HAP-1 (cell line): Measurements from ENCODE around the gene KIT.

Source experiments
- DNase-seq, 2 experiments: peaks; one replicate each; pipeline ENCODE4 v3.0.0-alpha.2; 2016 to 2020; ENCODE audit warnings: low spot score in 2 of 2
- H3K27me3 ChIP-seq: fragments of 250-450 bp; sonication (Bioruptor Pico); 2 replicates; pipeline ENCODE4 v1.5.1; 2020; ENCODE audit warnings: low read depth, mild to moderate bottlenecking, moderate library complexity
- H3K36me3 ChIP-seq: fragments of 250-450 bp; sonication (Bioruptor Pico); replicated peaks from 2 replicates; pipeline ENCODE4 v1.5.1; 2020; ENCODE audit warnings: mild to moderate bottlenecking
- H3K4me1 ChIP-seq: fragments of 250-450 bp; sonication (Bioruptor Pico); 2 replicates; pipeline ENCODE4 v1.5.1; 2020; ENCODE audit warnings: mild to moderate bottlenecking
- H3K4me3 ChIP-seq: fragments of 250-450 bp; sonication (Bioruptor Pico); 2 replicates; pipeline ENCODE4 v1.5.1; 2020; ENCODE audit warnings: mild to moderate bottlenecking, moderate library complexity
- H3K9me3 ChIP-seq: fragments of 250-450 bp; sonication (Bioruptor Pico); 2 replicates; pipeline ENCODE4 v1.5.1; 2020; ENCODE audit warnings: mild to moderate bottlenecking, moderate library complexity
- in situ Hi-C: fragments of 300-500 bp; cut with MboI; formaldehyde crosslinking; loops from 3 replicates; pipeline ENCODE4 v1.14.3; 2020; ENCODE audit warnings: low sequenced_read_pairs, inconsistent platforms, mixed read lengths

The KIT gene

DNA sequence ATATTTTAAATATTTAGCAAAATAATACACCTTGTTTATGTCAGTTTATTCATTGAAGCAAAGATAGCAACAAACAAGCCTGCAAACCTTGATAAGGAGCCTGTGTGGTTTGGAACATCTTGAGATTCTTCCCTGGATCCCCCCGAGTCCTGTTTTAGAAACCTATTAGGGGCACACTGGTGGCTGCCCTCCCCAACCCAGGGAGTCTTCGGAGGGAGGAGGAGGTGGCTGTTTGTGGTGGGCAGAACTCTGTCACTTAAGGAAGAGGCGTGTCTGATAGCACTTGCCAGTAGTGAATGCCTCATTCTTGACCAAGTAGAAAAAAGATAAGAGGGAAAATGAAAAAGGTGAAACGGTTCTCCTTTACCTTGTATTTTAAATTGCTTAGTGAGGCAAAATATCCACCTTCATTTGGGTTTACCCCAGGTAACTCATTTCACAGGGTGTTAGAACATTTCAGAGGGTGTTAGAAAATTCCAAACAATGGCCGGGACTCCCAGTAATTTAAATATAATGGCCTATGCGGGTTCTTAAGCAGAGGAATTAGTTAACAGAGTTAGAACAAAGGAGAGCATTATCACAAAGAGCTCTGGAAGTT lies 10.4 kb downstream of the KIT start:
- DNase-seq: no peak
- in situ Hi-C loops: no loop called here

GRCh38 chr4:54669831-54670230 lies 12.1 kb downstream of the KIT start:
- DNase-seq: no peak
- Histone ChIP-seq H3K4me1 (peaks cover 6% of the 10 kb centered on the region), H3K4me3 (no peak overlapping the region), H3K27me3 (no peaks in the 10 kb centered on the region), H3K9me3 (no peaks in the 10 kb centered on the region), H3K36me3 (no peaks in the 10 kb centered on the region)
- in situ Hi-C loops: no loop called here

More for the DNA sequence above, 10.4 kb downstream of the KIT start:
- H3K9me3 ChIP-seq: no peaks in the 10 kb centered on the region
- H3K27me3 ChIP-seq: no peaks in the 10 kb centered on the region
- no peak overlapping the region for H3K4me3 ChIP-seq
- no peaks in the 10 kb centered on the region for H3K36me3 ChIP-seq
- peaks cover 6% of the 10 kb centered on the region for H3K4me1 ChIP-seq

GRCh38 chr4:54675721-54676461 lies 18.1 kb downstream of the KIT start:
- H3K36me3 ChIP-seq: no peaks in the 10 kb centered on the region
- in situ Hi-C loops: no loop called here
- no peaks in the 10 kb centered on the region for H3K27me3 ChIP-seq
- no peak overlapping the region for H3K4me3 ChIP-seq
- H3K4me1 ChIP-seq: peaks cover 7% of the 10 kb centered on the region
- H3K9me3 ChIP-seq: no peaks in the 10 kb centered on the region
- no peak for DNase-seq

DNA sequence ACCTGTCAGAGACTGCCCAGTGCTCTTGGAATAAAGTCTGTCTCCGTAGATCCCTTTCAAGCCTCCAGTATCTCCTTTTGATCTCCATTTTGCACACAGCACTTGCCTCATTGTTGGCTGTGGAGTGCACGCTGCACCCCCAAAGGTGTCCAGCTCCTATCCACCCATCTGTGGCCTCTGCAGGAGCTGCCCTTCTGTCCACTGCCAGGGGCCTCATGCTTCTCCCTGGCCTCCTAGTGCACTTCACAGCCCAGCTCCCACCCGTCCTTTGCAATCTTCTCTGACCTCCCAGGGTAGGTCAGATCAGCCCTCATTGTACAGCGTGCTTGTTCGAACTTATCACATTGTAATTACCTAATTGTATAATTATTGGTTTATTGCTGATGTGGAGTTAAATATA lies 18.9 kb downstream of the KIT start:
- no peak for DNase-seq
- Histone ChIP-seq H3K27me3 (no peaks in the 10 kb centered on the region), H3K4me1 (peaks cover 7% of the 10 kb centered on the region), H3K4me3 (no peak overlapping the region), H3K9me3 (no peaks in the 10 kb centered on the region), H3K36me3 (no peaks in the 10 kb centered on the region)
- in situ Hi-C loops: no loop called here

GRCh38 chr4:54677416-54677815 lies 19.7 kb downstream of the KIT start:
- DNase-seq: no peak
- Histone ChIP-seq H3K4me3 (no peak overlapping the region), H3K9me3 (no peaks in the 10 kb centered on the region), H3K27me3 (no peaks in the 10 kb centered on the region), H3K36me3 (no peaks in the 10 kb centered on the region), H3K4me1 (peaks cover 7% of the 10 kb centered on the region)
- in situ Hi-C loops: no loop called here

- no peak overlapping the region for H3K4me3 ChIP-seq
- peaks cover 7% of the 10 kb centered on the region for H3K4me1 ChIP-seq
- H3K9me3 ChIP-seq: no peaks in the 10 kb centered on the region
- no peaks in the 10 kb centered on the region for H3K27me3 ChIP-seq
- in situ Hi-C loops: no loop called here
- DNase-seq: no peak
- no peaks in the 10 kb centered on the region for H3K36me3 ChIP-seq
Measured at GRCh38 chr4:54677853-54678650, 20.3 kb downstream of the KIT start.

DNA sequence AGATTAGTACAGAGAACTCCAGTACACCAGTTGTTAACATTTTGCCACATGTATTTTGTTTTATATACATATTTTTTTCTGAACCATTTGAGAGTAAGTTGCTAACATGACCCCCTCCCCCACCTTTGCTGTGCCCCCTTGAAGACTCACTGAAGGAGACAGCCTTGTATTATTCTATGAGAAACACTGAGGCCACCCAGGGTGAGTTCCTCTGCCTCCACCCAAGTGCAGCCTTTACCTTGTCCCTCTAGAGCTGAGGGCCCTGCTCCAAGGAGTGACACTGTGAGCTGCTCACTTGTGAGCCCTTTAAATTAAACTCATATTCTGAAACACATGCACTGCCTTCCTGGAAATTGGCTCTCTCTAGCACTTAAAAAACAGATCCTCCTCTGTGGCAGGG lies 21.1 kb downstream of the KIT start:
- in situ Hi-C loops: no loop called here
- Histone ChIP-seq H3K36me3 (no peaks in the 10 kb centered on the region), H3K4me3 (no peak overlapping the region)

DNA sequence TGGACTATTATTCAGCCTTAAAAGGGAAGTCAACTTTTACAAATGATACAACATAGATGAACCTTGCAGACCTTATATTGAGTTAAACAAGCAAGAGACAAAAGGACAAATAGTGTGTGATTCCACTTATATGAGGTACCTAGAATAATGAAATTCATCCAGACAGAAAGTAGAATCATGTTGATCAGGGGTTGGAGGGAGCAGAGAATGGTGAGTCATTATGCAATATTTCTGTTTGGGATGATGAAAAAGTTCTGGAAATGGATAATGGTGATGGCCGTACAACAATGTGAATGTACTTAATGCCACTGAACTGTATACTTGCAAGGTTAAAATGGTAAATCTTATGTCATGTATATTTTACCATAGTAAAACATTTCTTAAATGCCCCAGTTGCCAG lies 22.1 kb downstream of the KIT start:
- H3K27me3 ChIP-seq: no peaks in the 10 kb centered on the region
- in situ Hi-C loops: no loop called here
- no peaks in the 10 kb centered on the region for H3K9me3 ChIP-seq
- H3K36me3 ChIP-seq: no peaks in the 10 kb centered on the region
- H3K4me1 ChIP-seq: peaks cover 7% of the 10 kb centered on the region
- no peak overlapping the region for H3K4me3 ChIP-seq
- no peak for DNase-seq

More for the DNA sequence above, 21.1 kb downstream of the KIT start:
- Histone ChIP-seq H3K27me3 (no peaks in the 10 kb centered on the region), H3K4me1 (peaks cover 7% of the 10 kb centered on the region), H3K9me3 (no peaks in the 10 kb centered on the region)
- DNase-seq: no peak

- in situ Hi-C loops: no loop called here
- Histone ChIP-seq H3K27me3 (no peaks in the 10 kb centered on the region), H3K4me1 (no peaks in the 10 kb centered on the region), H3K9me3 (no peaks in the 10 kb centered on the region), H3K4me3 (no peak overlapping the region), H3K36me3 (no peaks in the 10 kb centered on the region)
- DNase-seq: peak in 1 of 2 experiments; percentile 35
Measured at GRCh38 chr4:54683616-54684346, 26.0 kb downstream of the KIT start.

GRCh38 chr4:54685810-54686209 lies 28.1 kb downstream of the KIT start:
- no peaks in the 10 kb centered on the region for H3K4me1 ChIP-seq
- in situ Hi-C loops: no loop called here

DNA sequence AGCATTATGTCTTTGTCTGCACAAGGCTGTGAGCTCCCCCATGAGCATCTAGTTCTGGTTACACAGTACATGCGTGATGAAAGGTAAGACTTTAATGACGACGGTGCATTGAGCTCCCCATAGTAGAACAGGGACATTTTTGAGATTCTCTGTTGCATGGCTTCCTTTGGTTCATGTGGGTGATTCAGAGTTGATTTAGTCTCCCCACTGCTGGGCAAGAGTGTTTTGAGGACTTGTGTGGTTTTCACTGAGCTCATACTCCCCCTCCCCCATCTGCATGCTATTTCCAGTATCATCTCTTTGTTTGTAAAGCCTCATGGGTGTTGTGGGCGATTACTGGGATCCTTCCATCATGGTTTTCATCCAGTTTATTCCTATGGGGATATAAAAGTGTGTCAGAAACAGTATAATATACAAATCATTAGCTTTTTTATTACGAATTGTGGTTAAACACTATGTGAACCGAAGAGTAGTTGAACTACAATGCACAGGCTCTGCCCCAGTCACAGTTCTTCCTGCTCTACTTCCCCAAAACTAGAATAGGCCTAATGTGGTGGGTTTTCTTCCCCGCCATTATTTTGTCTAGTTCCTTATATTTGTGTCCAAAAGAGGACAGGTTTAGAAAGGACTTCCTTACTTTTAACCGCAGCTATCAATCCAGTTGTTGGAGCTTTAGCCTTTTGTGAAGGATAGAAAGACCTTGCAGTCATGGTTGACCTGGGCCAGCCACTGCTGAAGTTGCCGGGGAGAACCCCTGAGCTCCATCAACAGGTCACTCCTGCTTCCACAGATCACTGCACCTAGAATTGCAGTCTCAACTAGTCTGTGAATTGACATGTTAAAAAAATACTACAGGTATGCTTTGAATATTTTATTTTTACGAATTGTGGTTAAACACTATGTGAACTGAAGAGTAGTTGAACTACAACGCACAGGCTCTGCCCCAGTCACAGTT lies 30.4 kb downstream of the KIT start:
- DNase-seq: no peak
- no peaks in the 10 kb centered on the region for H3K36me3 ChIP-seq
- in situ Hi-C loops: no loop called here
- H3K9me3 ChIP-seq: no peaks in the 10 kb centered on the region
- no peaks in the 10 kb centered on the region for H3K4me1 ChIP-seq
- no peak overlapping the region for H3K4me3 ChIP-seq
- no peaks in the 10 kb centered on the region for H3K27me3 ChIP-seq

More at GRCh38 chr4:54685810-54686209, 28.1 kb downstream of the KIT start:
- Histone ChIP-seq H3K27me3 (no peaks in the 10 kb centered on the region), H3K9me3 (no peaks in the 10 kb centered on the region), H3K4me3 (no peak overlapping the region), H3K36me3 (no peaks in the 10 kb centered on the region)
- no peak for DNase-seq

DNA sequence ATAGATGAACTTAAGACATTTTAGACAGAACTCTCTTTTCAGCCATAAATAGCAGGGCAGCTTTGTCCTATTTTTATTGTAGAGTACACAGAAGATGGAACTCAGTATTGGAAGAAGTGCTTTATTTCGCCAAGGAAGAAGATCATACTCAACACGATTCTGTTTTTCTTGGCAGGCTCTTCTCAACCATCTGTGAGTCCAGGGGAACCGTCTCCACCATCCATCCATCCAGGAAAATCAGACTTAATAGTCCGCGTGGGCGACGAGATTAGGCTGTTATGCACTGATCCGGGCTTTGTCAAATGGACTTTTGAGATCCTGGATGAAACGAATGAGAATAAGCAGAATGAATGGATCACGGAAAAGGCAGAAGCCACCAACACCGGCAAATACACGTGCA lies 37.6 kb downstream of the KIT start:
- Histone ChIP-seq H3K4me1 (no peaks in the 10 kb centered on the region), H3K36me3 (no peaks in the 10 kb centered on the region; the same call in 1 of the 2 replicates), H3K27me3 (no peaks in the 10 kb centered on the region), H3K9me3 (no peaks in the 10 kb centered on the region), H3K4me3 (no peak overlapping the region)
- in situ Hi-C loops: no loop called here
- no peak for DNase-seq

- no peak for DNase-seq
Measured at GRCh38 chr4:54695788-54696187, 38.0 kb downstream of the KIT start.

More at GRCh38 chr4:54695788-54696187, 38.0 kb downstream of the KIT start:
- Histone ChIP-seq H3K27me3 (no peaks in the 10 kb centered on the region), H3K9me3 (no peaks in the 10 kb centered on the region), H3K4me1 (no peaks in the 10 kb centered on the region), H3K36me3 (no peaks in the 10 kb centered on the region; the same call in 1 of the 2 replicates), H3K4me3 (no peak overlapping the region)
- in situ Hi-C loops: no loop called here
